Activated CD8-positive, alpha-beta memory T cell treated with anti-CD3 and anti-CD28 coated beads for 24 hours (primary cell): Measurements from ENCODE around the gene PAX2.

Experiments
- DNase-seq: peaks from one replicate; pipeline ENCODE4 v3.0.0-alpha.2; 2020

Gene PAX2

GRCh38 chr10:100825325-100825875 is 80.0 kb downstream of the PAX2 start:
- DNase-seq: no peak

- no peak for DNase-seq
These were observed 80.8 kb downstream of the PAX2 start for GRCh38 chr10:100826031-100826651.

- DNase-seq: no peak
These were observed 81.2 kb downstream of the PAX2 start for GRCh38 chr10:100826661-100826982.

GRCh38 chr10:100826983-100827818 is 81.8 kb downstream of the PAX2 start:
- peak; percentile 70 for DNase-seq

- DNase-seq: peak; percentile 68
These were observed 82.7 kb downstream of the PAX2 start for GRCh38 chr10:100827819-100828737.

GRCh38 chr10:100828738-100829096 is 83.3 kb downstream of the PAX2 start:
- DNase-seq: no peak

- DNase-seq: no peak
These were observed 83.9 kb downstream of the PAX2 start for GRCh38 chr10:100829097-100829870.

GRCh38 chr10:100829933-100830727 is 84.7 kb downstream of the PAX2 start:
- no peak for DNase-seq

- no peak for DNase-seq
These were observed 85.3 kb downstream of the PAX2 start for GRCh38 chr10:100830728-100831111.

GRCh38 chr10:100831742-100832141 is 86.4 kb downstream of the PAX2 start:
- no peak for DNase-seq

- DNase-seq: no peak
These were observed 90.4 kb downstream of the PAX2 start for GRCh38 chr10:100835810-100836209.

- DNase-seq: no peak
These were observed 91.5 kb downstream of the PAX2 start for GRCh38 chr10:100836891-100837290.

GRCh38 chr10:100837300-100837699 is 91.9 kb downstream of the PAX2 start:
- DNase-seq: no peak

- no peak for DNase-seq
These were observed 93.6 kb downstream of the PAX2 start for GRCh38 chr10:100838986-100839385.

GRCh38 chr10:100841528-100841927 is 96.1 kb downstream of the PAX2 start:
- no peak for DNase-seq

GRCh38 chr10:100847440-100847839 is 102.1 kb downstream of the PAX2 start:
- DNase-seq: no peak

- DNase-seq: no peak
These were observed 103.4 kb downstream of the PAX2 start for GRCh38 chr10:100848770-100849169.

- DNase-seq: no peak
These were observed 112.9 kb downstream of the PAX2 start for GRCh38 chr10:100858261-100858660.

- DNase-seq: no peak
These were observed 113.5 kb downstream of the PAX2 start for GRCh38 chr10:100858747-100859483.

GRCh38 chr10:100859484-100859763 is 114.0 kb downstream of the PAX2 start:
- DNase-seq: no peak

GRCh38 chr10:100863433-100863832 is 118.1 kb downstream of the PAX2 start:
- DNase-seq: no peak
